GM18951 (cell line): ENCODE results near the gene OOSP4A.
"Not testable (repeated sequence)": the region's sequence is repeated elsewhere in the genome, so short reads cannot be mapped to it uniquely, and the experiment has no call there.

Experiments used
- POLR2A ChIP-seq: IDR thresholded peaks from 4 replicates; pipeline ENCODE4 v1.6.1; 2011; ENCODE audit warnings: mild to moderate bottlenecking; ENCODE audit not compliant: insufficient read length, insufficient read depth; ENCODE audit errors: extremely low read depth
- in situ Hi-C: fragments of 300-500 bp; cut with MboI; formaldehyde crosslinking; loops from one replicate; pipeline ENCODE4 v1.12.0; 2022; ENCODE audit warnings: low sequenced_read_pairs, mixed read lengths, inconsistent platforms; ENCODE audit not compliant: unreplicated experiment

Gene OOSP4A

DNA sequence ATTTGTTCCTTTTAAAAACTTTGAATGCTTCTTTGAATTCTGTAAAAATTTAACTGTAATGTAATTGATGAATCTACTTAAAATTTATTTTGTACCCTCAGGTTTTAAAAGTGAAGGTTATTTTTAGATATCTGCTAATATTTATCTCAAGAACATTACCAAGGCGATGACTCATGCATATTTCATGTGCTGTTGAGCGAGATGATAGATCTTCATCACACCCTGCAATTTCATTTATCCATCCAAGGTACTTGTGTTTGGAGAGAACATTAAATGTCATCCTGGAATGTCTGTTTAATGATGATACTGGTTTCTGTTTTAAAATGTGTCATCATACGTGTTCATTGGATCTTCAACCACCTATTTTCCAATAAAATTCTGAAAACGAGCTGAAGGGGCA is 6.7 kb upstream of the OOSP4A start:
- in situ Hi-C loops, result no loop called here
- TF ChIP-seq POLR2A, result no peak

DNA sequence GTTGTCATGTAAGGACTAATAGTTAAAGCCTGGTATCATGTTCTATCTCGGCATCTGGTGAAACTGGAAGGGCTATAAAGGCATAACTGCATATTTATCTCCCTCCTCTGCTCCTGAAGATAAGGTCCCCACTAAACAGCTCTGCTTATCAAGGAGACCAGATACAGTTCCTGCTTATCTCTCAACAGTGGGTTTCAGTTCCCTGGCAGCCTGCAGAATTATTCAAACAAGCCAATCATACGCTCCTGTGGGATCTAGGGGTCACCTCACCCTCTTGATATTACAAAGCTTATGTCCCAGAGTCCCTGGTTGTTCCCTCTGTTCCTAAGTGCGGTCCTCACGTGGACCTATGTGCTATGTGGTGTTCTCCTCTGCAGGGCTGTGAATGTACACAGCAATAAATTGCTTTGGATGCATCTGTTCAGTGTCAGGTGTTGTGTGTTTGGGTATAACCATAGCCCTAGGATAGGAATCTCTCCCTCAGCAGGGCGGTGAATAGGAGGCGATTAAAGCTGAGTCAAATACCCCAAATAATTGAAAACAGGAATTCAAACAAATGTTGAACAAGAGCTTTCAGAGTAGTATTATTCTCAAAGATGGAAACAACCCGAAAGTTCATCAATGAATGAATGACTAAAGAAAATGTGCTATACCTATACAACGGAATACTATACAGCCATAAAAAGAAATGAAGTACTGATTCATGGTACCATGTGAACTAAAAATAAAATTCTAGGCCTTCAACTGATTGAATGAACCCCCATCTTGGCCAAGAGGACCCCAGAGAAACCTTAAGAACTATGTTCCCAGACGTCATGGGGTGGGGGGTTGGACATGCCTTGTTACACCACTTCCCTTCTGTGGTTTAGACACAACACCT is 3.1 kb upstream of the OOSP4A start:
- in situ Hi-C loops, result no loop called here
- no peak for TF ChIP-seq POLR2A

DNA sequence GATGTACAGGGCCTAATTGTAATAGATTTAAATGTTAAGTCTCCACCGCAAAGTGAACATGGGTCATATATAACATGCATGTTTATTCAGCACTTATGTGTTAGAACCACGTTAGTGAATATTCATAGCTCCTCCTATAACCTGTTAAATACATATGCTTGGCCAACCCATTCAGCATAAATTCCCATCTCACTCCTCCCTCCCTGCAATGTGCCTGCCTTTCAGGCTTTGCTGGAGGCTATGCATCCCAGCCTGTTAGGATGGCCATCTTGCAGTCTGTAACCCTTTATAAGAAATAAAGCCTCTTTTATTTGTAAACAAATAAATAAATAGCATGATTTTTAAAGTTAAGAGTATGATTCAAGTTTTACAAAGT is 1.7 kb upstream of the OOSP4A start:
- in situ Hi-C loops, result no loop called here

DNA sequence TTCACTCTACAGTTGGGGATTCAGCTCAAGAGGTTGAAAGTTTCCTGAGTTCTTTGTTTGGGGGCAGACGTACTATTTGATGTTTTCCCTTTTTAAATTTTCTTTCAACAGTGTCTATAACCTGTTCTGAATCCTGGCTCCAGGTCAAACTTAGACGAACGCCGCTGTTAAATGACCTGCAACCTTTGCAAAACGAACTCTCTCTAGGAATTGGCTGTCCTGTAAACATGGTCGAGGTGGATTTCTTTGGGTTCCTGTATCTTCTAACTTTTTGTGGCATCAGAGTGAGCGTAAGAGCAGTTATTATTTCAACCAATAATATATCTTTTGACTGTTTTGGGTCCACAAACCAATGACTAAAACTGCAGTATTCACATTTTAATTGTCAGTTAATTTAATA is 1.6 kb downstream of the OOSP4A start:
- in situ Hi-C loops, result no loop called here
- TF ChIP-seq POLR2A, result no peak

More for the DNA sequence above, 1.7 kb upstream of the OOSP4A start:
- TF ChIP-seq POLR2A, result no peak

DNA sequence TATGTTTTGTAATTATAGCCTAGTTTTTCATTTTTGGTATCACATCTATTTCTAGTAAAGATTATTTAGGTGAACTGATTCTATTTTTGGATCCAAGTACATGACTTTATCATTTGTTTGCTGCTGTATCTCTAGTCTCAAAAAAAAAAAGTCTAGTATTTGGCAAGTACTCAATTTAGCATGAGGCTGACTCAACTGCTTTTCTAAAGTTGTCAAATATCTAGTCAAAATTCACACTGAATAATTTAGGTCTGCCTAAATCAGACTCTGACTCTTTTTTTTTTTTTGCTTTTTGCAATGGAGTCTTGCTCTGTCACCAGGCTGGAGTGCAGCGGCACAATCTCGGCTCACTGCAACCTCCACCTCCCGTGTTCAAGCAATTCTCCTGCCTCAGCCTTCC is 2.4 kb downstream of the OOSP4A start:
- no peak for TF ChIP-seq POLR2A
- in situ Hi-C loops, result no loop called here

DNA sequence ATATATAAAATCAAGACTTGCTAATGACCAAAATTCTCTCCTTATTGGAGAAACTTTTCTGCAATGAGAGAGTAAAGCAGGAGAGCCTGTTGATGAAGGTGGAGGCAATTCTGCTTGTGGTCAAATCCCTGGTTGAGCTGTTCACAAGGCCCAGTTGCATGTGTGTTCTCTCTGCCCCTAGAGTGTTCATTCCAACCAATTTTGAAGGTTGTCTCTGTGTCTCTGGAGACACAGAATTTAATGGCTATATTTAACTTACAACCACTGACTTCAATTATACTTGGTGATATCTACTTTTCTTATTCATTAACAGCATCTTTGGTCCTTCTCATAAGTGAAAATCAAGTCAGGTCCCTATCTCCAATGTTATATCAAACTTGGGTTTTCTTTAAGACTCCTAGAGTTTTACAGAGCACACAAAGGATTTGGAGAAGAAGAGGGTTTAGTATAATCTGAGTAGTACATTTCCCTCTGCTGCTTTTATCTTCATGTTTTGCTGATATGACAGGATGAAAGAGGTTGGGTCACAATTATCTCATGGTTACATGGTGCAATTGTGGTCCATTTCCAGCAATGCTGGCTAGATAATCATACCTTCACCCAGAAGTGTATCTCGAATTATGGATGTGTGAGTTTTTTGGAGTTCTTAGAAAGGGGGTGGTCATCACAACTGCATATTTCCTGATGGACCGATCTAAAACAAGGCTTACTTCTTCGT is 4.0 kb downstream of the OOSP4A start:
- in situ Hi-C loops, result no loop called here
- no peak for TF ChIP-seq POLR2A

DNA sequence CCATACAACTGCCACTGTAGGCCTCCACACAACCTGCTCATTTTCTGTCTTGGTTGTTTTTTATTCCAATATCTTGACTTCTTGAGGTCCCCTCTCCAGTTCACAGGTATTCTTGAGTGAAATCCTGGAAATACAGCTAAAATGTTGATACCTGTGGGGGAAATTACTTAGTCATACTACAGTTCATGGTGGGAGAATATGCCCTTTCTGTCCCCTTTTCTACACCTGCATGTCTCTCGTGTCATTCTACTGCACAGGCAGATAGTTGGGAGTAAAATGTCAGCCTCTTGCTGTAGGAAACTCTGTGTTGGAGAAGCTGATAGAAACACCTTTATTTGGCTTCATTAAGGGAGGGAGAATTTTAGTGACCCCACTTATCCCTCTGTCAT is 4.6 kb downstream of the OOSP4A start:
- no peak for TF ChIP-seq POLR2A
- in situ Hi-C loops, result no loop called here

DNA sequence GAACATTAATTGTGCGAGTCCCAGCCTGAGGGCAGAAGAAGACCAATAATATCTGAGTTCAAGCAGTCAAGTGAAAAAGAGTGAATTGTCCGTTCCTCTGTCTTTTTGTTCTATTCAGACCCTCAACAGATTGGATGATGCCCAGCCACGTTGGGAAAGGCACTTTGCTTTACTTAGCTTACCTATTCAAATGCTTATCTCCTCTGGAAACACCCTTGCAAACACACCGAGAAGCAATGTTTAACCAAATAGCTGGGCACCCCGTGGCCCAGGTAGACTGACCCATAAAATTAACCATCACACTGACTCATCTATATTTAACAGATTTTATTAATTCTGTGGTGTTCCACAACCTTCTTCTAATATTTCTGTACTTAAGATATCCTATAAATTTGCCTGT is 9.3 kb downstream of the OOSP4A start:
- no peak for TF ChIP-seq POLR2A
- in situ Hi-C loops, result no loop called here

DNA sequence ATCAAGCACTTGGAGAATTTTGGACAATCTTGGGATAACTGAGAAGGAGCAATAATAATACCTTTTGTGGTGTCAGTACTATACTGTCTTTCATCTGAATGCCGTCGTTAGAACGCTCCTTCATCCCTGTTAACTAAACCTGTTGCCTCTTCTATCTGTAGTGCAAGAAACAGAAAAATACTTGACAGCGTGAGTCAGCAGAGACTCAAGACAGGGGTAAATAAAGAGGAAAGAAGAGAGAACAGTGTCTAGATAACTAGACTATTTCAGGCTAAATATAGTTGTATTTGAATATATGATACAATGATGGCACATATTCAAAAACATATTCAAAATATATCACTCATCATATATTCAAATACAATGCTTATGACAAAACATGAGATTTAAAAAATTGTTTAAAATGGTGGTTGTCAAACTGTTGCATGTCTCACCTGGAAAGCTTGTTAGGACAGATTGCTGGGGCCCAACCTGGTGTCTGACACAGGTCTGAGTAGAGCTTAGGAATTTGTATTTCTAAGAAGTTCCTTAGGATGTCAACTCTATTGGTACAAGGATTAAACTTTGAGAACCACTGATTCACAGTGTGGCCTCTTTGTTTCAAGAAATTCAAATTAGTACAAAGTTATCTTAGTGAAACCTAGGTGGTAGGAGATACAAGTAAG is 17.4 kb downstream of the OOSP4A start:
- in situ Hi-C loops, result no loop called here
- TF ChIP-seq POLR2A, result no peak

DNA sequence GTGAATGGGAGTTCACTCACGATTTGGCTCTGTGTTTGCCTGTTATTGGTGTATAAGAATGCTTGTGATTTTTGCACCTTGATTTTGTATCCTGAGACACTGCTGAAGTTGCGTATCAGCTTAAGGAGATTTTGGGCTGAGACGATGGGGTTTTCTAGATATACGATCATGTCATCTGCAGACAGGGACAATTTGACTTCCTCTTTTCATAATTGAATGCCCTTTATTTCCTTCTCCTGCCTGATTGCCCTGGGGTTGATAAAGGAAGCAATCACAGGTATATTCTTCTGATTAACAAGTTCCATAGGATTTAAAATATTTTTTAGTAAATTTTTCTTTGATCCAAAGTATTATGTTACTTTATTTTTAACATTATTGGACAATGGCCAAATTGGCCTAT is 18.2 kb downstream of the OOSP4A start:
- in situ Hi-C loops, result not testable (repeated sequence)

DNA sequence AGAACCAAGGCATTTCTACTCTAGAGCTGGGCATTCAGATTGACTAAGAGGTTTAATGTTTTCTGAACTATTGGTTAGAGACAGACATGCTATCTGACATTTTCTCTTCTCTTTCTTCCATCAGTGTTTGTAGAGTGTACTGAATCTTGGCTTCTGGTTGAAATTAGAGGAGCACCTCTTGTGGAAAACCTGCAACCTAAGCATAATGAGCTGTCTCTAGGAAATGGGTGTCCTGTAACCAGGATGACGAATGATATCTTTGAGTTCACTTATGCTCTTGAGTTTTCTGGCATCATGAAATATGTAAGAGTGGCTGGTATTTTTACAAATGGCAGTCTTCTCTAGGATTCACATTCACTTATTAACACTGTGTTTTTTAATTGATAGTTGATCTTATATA is 19.4 kb downstream of the OOSP4A start:
- no peak for TF ChIP-seq POLR2A
- in situ Hi-C loops, result no loop called here

DNA sequence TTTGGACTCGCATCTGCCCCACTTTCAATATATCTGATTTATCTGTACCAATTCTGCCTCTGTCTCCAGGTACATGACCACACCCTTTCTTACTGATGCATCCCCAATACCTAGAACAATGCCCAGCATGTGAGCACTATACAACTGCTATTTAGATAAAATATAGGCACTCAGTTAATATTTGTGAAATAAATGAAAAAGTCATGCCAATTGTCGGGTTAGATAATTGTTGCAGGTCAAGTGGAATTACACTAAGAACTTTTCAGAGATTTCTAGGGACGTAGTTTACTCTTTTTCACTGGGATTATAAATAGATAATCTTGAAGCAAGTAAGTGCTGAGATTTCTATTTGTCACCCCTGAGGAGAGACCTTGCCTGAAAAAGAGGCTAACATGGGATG is 20.5 kb downstream of the OOSP4A start:
- in situ Hi-C loops, result no loop called here
- no peak for TF ChIP-seq POLR2A

DNA sequence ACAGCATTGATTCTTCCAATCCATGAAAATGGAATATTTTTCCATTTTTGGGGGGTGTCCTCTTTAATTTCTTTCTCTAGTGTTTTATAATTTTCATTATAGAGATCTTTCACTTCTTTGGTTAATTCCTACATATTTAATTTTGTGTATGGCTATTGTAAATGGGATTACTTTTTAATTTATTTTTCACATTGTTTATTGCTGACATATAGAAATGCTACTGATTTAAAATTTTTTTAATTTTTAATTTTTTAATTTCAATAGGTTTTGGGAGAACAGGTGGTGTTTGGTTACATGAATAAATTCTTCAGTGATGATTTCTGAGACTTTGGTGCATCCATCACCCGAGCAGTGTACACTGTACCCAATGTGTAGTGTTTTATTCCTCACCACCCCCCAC is 26.6 kb downstream of the OOSP4A start:
- TF ChIP-seq POLR2A, result no peak
- in situ Hi-C loops, result no loop called here

DNA sequence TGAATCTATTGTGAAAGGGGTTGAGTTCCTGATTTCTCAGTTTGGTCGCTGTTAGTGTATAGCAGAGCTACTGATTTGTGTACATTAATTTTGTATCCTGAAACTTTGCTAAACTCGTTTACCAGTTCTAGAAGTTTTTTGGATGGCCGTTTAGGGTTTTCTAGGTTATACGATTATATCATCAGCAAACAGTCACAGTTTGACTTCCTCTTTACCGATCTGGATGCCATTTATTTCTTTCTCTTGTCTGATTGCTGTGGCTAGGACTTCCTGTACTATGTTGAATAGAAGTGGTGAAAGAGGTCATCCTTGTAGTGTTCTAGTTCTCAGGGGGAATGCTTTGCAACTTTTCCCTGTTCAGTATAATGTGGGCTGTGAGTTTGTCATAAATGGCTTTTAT is 28.6 kb downstream of the OOSP4A start:
- no peak for TF ChIP-seq POLR2A
- in situ Hi-C loops, result no loop called here
